Endothelial cell of umbilical vein (primary cell): ENCODE results near the gene USH1C. TPM values are rescaled to one million over a fixed set of nuclear protein-coding genes. Genes with fewer than 3 reads are reported as not detected.
A peak's percentile ranks its signal among the peaks of the same experiment; 100 is the strongest.

Experiments used
- Bru-seq: library from RNA; stranded (reverse); fragments of 400-500 nt; gene quantifications from one replicate; lab custom pipeline; 2021; lab: Mats Ljungman, UMichigan
- BruChase-seq, 2 experiments: library from RNA; stranded (reverse); fragments of 400-500 nt; gene quantifications; one replicate each; lab custom pipeline; 2021; lab: Mats Ljungman, UMichigan
- BruUV-seq: library from RNA; stranded (reverse); fragments of 400-500 nt; replicated peaks from 2 replicates; lab custom pipeline; 2021; lab: Mats Ljungman, UMichigan
- CTCF ChIA-PET: fragments of 300-600, 350-600 bp; sonication (Branson Sonifier 250); formaldehyde crosslinking; loops from one replicate; lab custom pipeline; 2021; ENCODE audit warnings: antibody characterized with exemption, inconsistent platforms; lab: Charles Lee
- POLR2A ChIA-PET: fragments of 300-600, 350-600 bp; sonication (Branson Sonifier 250); formaldehyde crosslinking; loops from one replicate; lab custom pipeline; 2021; ENCODE audit warnings: antibody characterized with exemption, inconsistent platforms; lab: Charles Lee
- DNase-seq: peaks from one replicate; pipeline ENCODE4 v3.0.0-alpha.2; 2011; ENCODE audit warnings: low read depth, low spot score
- FAIRE-seq: peaks from 2 replicates; lab custom pipeline; 2011; peaks lifted over from hg19 to GRCh38; lab: Jason Lieb, UNC
- H2AFZ ChIP-seq: 2 replicates; pipeline ENCODE4 v1.6.0; 2012; ENCODE audit warnings: low read depth, low read length, control low read depth, inconsistent platforms
- H3K27ac ChIP-seq: 2 replicates; pipeline ENCODE4 v1.5.1; 2011; ENCODE audit warnings: low read depth, mild to moderate bottlenecking, control low read depth, low read length, moderate library complexity; ENCODE audit not compliant: insufficient read depth
- H3K27me3 ChIP-seq, 2 experiments: 2 replicates each; pipeline versions ENCODE4 v1.6.0 to v1.6.1; 2011; ENCODE audit warnings: low read length in 2 of 2, mixed read lengths in 1 of 2; ENCODE audit not compliant: control insufficient read depth in 2 of 2, insufficient read depth in 2 of 2
- H3K36me3 ChIP-seq, 2 experiments: 2 replicates in 1 of 2; 3 replicates in 1 of 2; pipeline ENCODE4 v1.5.1; 2011; ENCODE audit warnings: low read length in 2 of 2, mild to moderate bottlenecking in 1 of 2, moderate library complexity in 1 of 2; ENCODE audit not compliant: control insufficient read depth in 2 of 2, insufficient read depth in 2 of 2; ENCODE audit errors: extremely low read depth in 1 of 2
- H3K4me1 ChIP-seq: 3 replicates; pipeline ENCODE4 v1.5.1; 2011; ENCODE audit warnings: mild to moderate bottlenecking, low read length; ENCODE audit not compliant: control insufficient read depth, insufficient read depth; ENCODE audit errors: extremely low read depth
- H3K4me2 ChIP-seq: 2 replicates; pipeline ENCODE4 v1.6.1; 2011; ENCODE audit warnings: low read length, control low read depth, mixed read lengths; ENCODE audit not compliant: insufficient read depth
- H3K4me3 ChIP-seq, 3 experiments: fragments of 200-600 bp in 1 of 3; sonication (generic), shearing (Covaris generic) in 1 of 3; replicated peaks in 1 of 3; 2 replicates each; pipeline ENCODE4 v1.5.1; 2011 to 2016; ENCODE audit warnings: control low read depth in 3 of 3, low read length in 3 of 3, mild to moderate bottlenecking in 2 of 3, inconsistent platforms in 1 of 3, low read depth in 1 of 3, moderate library complexity in 1 of 3; ENCODE audit not compliant: insufficient read depth in 1 of 3
- H3K79me2 ChIP-seq: 2 replicates; pipeline ENCODE4 v1.6.0; 2012; ENCODE audit warnings: low read length, inconsistent platforms; ENCODE audit not compliant: control insufficient read depth, insufficient read depth
- H3K9ac ChIP-seq: replicated peaks from 2 replicates; pipeline ENCODE3; 2011; ENCODE audit warnings: low read length, control low read depth; ENCODE audit not compliant: insufficient read depth; ENCODE audit errors: extremely low read depth
- H3K9me1 ChIP-seq: replicated peaks from 3 replicates; pipeline ENCODE4 v1.6.0; 2011; ENCODE audit warnings: mild to moderate bottlenecking, low read length; ENCODE audit not compliant: control insufficient read depth, insufficient read depth; ENCODE audit errors: extremely low read depth
- H3K9me3 ChIP-seq: replicated peaks from 2 replicates; pipeline ENCODE4 v1.5.1; 2012; ENCODE audit warnings: low read length, inconsistent platforms; ENCODE audit not compliant: control insufficient read depth, insufficient read depth
- H4K20me1 ChIP-seq: replicated peaks from 2 replicates; pipeline ENCODE3; 2011; ENCODE audit warnings: mild to moderate bottlenecking, low read length; ENCODE audit not compliant: control insufficient read depth, insufficient read depth; ENCODE audit errors: extremely low read depth
- EZH2 ChIP-seq: IDR thresholded peaks from 2 replicates; pipeline ENCODE4 v1.6.1; 2012; ENCODE audit warnings: borderline replicate concordance, low read depth, mild to moderate bottlenecking, moderate library complexity, low read length, inconsistent platforms; ENCODE audit not compliant: severe bottlenecking
- FOS ChIP-seq: IDR thresholded peaks from 2 replicates; pipeline ENCODE4 v1.6.1; 2011; ENCODE audit warnings: mild to moderate bottlenecking, low read length, moderate library complexity, borderline replicate concordance; ENCODE audit not compliant: insufficient read depth
- GATA2 ChIP-seq: IDR thresholded peaks from 2 replicates; pipeline ENCODE4 v1.7.0; 2011; ENCODE audit warnings: low read depth, mild to moderate bottlenecking, moderate library complexity, mixed read lengths, low read length; ENCODE audit not compliant: insufficient read length, insufficient read depth
- JUN ChIP-seq: IDR thresholded peaks from 2 replicates; pipeline ENCODE4 v1.6.1; 2011; ENCODE audit warnings: borderline replicate concordance, low read depth; ENCODE audit not compliant: insufficient read length, insufficient read depth
- MYC ChIP-seq: IDR thresholded peaks from one replicate; pipeline ENCODE4 v1.6.1; 2011; ENCODE audit warnings: mild to moderate bottlenecking, low read depth, low read length
- POLR2A ChIP-seq: IDR thresholded peaks from 2 replicates; pipeline ENCODE4 v1.6.1; 2012; ENCODE audit warnings: low read depth, mild to moderate bottlenecking, control low read depth, low read length
- POLR2AphosphoS5 ChIP-seq: IDR thresholded peaks from 2 replicates; pipeline ENCODE4 v1.6.1; 2012; ENCODE audit warnings: low read depth, mild to moderate bottlenecking, control low read depth, low read length, moderate library complexity; ENCODE audit not compliant: insufficient read depth
- dilution Hi-C: fragments of 300-500 bp; cut with MboI; formaldehyde crosslinking; loops from one replicate; pipeline ENCODE4 v1.15.0; 2019; ENCODE audit warnings: low sequenced_read_pairs; ENCODE audit not compliant: extremely low pct_ligation_motif_present
- intact Hi-C: fragments of 100-400 bp; cut with micrococcal nuclease; formaldehyde crosslinking; loops from one replicate; pipeline ENCODE4 v1.10.0; 2022
- long read RNA-seq: library from polyadenylated mRNA; stranded (forward); transcript quantifications from one replicate; pipeline ENCODE4 v2.0.0, GENCODE V29; 2021
- polyA minus RNA-seq, 3 experiments: library from RNA; depleted of rRNA, polyadenylated mRNA; stranded (reverse); fragments of >200 nt; gene quantifications; 1 replicate in 1 of 3; 2 replicates in 2 of 3; pipeline ENCODE4 v1.2.3, GENCODE V29; 2011
- polyA plus RNA-seq, 4 experiments: library from polyadenylated mRNA; depleted of rRNA in 3 of 4; stranded (reverse) in 3 of 4; unstranded in 1 of 4; fragments of >200 nt; gene quantifications; 2 replicates each; pipeline versions ENCODE4 v1.2.1 to v1.2.3, GENCODE V29; 2011 to 2012; ENCODE audit warnings: missing spikeins in 1 of 4
- total RNA-seq: library from RNA; stranded (reverse); gene quantifications from 2 replicates; pipeline ENCODE4 v1.2.3, GENCODE V29; 2021
- TF ChIP-seq, protein P1 (sequence below), 2 donors: IDR thresholded peaks; 1 replicate in 1 of 2; 2 replicates in 1 of 2; pipeline ENCODE4 v1.5.1; 2011; ENCODE audit warnings: low read length in 2 of 2, mild to moderate bottlenecking in 2 of 2, moderate library complexity in 2 of 2, control low read depth in 1 of 2, inconsistent platforms in 1 of 2, low read depth in 1 of 2; ENCODE audit not compliant: insufficient read depth in 1 of 2; ENCODE audit errors: extremely low read depth in 1 of 2
- TF ChIP-seq, protein P2 (sequence below): IDR thresholded peaks from 2 replicates; pipeline ENCODE4 v1.6.1; 2011; ENCODE audit not compliant: insufficient read depth, insufficient read length

USH1C gene
- total RNA-seq (not detected in 2 replicates), polyA plus RNA-seq (not detected in 2 replicates), polyA minus RNA-seq (not detected in 2 replicates), Bru-seq, nascent RNA (not detected), BruChase-seq, experiment 1, labeled RNA remaining after a 6-hour chase (percentile 2 among the genes with signal in this experiment), BruChase-seq, experiment 2, labeled RNA remaining after a 2-hour chase (percentile 2 among the genes with signal in this experiment)
- polyA plus RNA-seq (2011; cell fraction: cytosol; rRNA removed), result not detected in 2 replicates
- polyA plus RNA-seq (2011; cell fraction: nucleus; rRNA removed), result not detected in 2 replicates
- polyA plus RNA-seq (2012), result not detected in 2 replicates
- 11.7 TPM for polyA minus RNA-seq (2011; cell fraction: cytosol; rRNA and poly(A)+ RNA removed)
- not detected in 2 replicates for polyA minus RNA-seq (2011; cell fraction: nucleus; rRNA and poly(A)+ RNA removed)
- long read RNA-seq, result 0 reads

DNA sequence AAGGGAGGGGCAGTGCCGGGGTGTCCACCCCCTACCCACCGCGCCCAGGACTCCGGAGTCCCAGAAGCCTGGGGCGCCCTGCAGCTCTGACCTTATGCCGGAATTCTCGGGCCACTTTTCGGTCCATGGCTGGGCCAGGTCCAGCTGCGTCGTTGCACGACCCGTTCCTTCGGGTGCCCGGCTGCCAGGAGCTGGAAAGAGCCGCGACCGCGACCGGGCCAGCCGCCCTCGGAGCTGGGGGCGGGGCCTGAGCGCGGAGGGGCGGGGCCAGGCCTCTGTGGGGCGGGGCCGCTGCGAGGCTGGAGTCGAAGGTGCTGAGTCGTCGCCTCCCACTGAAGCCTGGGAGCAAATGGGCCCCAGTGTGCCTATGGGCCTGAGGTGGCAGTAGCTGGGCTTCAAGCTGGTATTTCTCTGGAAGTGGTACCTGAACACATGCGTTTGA, at the start of gene USH1C:
Gene USH1C, minus strand, starts transcription at position 236 of the 442 bp plus-strand sequence. Its CDS starts 109 bp downstream, at position 127.
- no peak within 1 kb of the TSS for H2AFZ ChIP-seq
- TF ChIP-seq GATA2 (no peak), MYC (no peak), POLR2A (no peak), POLR2AphosphoS5 (no peak), JUN (no peak), EZH2 (no peak), FOS (no peak)
- TF ChIP-seq, protein P1, sequence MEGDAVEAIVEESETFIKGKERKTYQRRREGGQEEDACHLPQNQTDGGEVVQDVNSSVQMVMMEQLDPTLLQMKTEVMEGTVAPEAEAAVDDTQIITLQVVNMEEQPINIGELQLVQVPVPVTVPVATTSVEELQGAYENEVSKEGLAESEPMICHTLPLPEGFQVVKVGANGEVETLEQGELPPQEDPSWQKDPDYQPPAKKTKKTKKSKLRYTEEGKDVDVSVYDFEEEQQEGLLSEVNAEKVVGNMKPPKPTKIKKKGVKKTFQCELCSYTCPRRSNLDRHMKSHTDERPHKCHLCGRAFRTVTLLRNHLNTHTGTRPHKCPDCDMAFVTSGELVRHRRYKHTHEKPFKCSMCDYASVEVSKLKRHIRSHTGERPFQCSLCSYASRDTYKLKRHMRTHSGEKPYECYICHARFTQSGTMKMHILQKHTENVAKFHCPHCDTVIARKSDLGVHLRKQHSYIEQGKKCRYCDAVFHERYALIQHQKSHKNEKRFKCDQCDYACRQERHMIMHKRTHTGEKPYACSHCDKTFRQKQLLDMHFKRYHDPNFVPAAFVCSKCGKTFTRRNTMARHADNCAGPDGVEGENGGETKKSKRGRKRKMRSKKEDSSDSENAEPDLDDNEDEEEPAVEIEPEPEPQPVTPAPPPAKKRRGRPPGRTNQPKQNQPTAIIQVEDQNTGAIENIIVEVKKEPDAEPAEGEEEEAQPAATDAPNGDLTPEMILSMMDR (IDR thresholded peaks at IDR 0.05; ENCODE audit: extremely low read depth in 1 of 2, insufficient read depth in 1 of 2, low read depth in 1 of 2, low read length in 2 of 2), result no peak
- TF ChIP-seq, protein P2, sequence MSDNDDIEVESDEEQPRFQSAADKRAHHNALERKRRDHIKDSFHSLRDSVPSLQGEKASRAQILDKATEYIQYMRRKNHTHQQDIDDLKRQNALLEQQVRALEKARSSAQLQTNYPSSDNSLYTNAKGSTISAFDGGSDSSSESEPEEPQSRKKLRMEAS, result no peak
- H3K36me3 ChIP-seq, result no peaks in the 10 kb centered on the region
- H3K79me2 ChIP-seq, result no peaks in the 10 kb centered on the region
- peaks cover 11 to 13% of the 10 kb centered on the region in 2 experiments for H3K27me3 ChIP-seq
- no TSS peak for BruUV-seq
- H3K9me3 ChIP-seq, result no peaks in the 10 kb centered on the region
- H3K4me2 ChIP-seq, result no peak within 1 kb of the TSS
- dilution Hi-C loops (no loop called here), intact Hi-C loops (no loop called here)
- POLR2A ChIA-PET, result no interaction called here
- H4K20me1 ChIP-seq, result no peaks in the 10 kb centered on the region
- CTCF ChIA-PET, result interaction anchor here (0.5 to 1.8 kb wide), 3 partner anchors 16 to 466 kb away, joined by 3 to 6 read pairs (median 4); no protein-coding TSS in a partner anchor
- H3K9me1 ChIP-seq, result no peaks in the 10 kb centered on the region
- no peak within 1 kb of the TSS for H3K27ac ChIP-seq
- no peak for FAIRE-seq
- no peak within 1 kb of the TSS for H3K4me3 ChIP-seq
- H3K9ac ChIP-seq, result no peak within 1 kb of the TSS
- no peak for DNase-seq
- H3K4me1 ChIP-seq, result no peaks in the 10 kb centered on the region
